ENCODE results near the gene HOXC5.
"Not testable (repeated sequence)": the region's sequence is repeated elsewhere in the genome, so short reads cannot be mapped to it uniquely, and the experiment has no call there.

- TF ChIP-seq CTCF, POLR2A (IDR thresholded peaks at IDR 0.05): not testable (repeated sequence)
Measured at GRCh38 chr12:54042033-54042432, 9.2 kb downstream of the HOXC5 start.
